GM19035 (cell line): Measurements from ENCODE around the gene TRIM25.
"Not testable (repeated sequence)": the region's sequence is repeated elsewhere in the genome, so short reads cannot be mapped to it uniquely, and the experiment has no call there.

ENCODE experiments used
- ATAC-seq: cut with Tn5 transposase; IDR thresholded peaks from one replicate; pipeline ENCODE4 v1.9.1; 2021; ENCODE audit not compliant: unreplicated experiment

The TRIM25 gene, protein sequence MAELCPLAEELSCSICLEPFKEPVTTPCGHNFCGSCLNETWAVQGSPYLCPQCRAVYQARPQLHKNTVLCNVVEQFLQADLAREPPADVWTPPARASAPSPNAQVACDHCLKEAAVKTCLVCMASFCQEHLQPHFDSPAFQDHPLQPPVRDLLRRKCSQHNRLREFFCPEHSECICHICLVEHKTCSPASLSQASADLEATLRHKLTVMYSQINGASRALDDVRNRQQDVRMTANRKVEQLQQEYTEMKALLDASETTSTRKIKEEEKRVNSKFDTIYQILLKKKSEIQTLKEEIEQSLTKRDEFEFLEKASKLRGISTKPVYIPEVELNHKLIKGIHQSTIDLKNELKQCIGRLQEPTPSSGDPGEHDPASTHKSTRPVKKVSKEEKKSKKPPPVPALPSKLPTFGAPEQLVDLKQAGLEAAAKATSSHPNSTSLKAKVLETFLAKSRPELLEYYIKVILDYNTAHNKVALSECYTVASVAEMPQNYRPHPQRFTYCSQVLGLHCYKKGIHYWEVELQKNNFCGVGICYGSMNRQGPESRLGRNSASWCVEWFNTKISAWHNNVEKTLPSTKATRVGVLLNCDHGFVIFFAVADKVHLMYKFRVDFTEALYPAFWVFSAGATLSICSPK

GRCh38 chr17:56913867-56914580 is at the start of gene TRIM25:
Gene TRIM25 (minus strand): TSS chr17:56914049. CDS start chr17:56913988, 61 bp downstream.
- peak; percentile 67 for ATAC-seq

GRCh38 chr17:56960596-56961538 is 47.0 kb upstream of the TRIM25 start, which contains the start of gene COIL:
Gene COIL (minus strand): TSS chr17:56961050. CDS start chr17:56961019, 31 bp downstream.
- peak; percentile 97 for ATAC-seq

DNA sequence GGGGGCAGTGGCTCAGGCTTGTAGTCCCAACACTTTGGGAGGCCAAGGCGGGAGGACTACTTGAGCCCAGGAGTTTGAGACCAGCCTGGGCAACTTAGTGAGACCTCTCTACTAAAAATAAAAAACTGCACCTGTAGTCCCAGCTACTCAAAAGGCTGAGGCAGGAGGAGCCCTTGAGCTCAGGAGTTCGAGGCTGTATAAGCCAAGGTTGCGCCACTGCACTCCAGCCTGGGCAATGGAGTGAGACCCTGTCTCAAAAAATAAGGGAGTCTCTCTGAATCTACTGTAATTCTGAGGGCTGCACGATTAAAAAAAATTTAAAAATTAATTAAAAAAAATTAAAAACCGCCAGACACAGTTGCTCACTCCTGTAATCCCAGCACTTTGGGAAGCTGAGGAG is 43.1 kb upstream of the TRIM25 start:
- ATAC-seq, result no peak

DNA sequence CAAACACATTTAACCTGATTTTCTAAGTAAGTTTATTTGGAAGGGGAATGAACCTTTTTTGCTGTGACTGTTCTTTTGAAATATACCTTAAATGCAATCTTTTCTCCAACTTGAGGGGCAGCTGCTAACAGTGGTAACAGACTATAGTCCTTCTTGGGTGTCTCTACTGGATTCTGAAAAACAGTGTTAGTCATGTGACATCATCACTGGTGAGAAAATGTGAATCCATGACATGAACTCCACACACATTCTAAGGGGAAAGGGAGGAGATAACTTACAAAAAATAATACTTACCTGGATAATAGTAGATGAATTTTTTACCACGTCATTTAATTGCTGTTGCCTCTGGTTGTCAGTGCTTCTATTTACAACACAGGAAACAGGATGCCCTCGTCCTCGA is 35.7 kb upstream of the TRIM25 start:
- ATAC-seq, result no peak

DNA sequence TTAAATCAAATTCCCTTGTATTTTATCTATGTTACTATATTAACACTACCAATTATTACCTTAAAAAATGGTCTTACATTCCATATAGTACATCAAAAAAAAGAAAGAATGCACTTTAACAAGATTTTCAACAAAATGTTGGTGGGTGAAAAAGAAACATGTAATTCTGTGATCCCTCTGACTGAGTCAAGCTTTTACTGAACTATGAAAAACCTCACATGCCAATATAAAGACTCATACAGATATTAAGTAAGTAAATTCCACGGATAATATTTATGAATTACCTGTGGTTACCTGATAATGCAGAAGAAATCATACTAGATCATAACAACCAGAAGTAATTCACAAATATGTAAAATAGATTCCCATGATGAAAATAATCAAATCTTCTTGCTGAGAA is 34.6 kb upstream of the TRIM25 start:
- no peak for ATAC-seq

DNA sequence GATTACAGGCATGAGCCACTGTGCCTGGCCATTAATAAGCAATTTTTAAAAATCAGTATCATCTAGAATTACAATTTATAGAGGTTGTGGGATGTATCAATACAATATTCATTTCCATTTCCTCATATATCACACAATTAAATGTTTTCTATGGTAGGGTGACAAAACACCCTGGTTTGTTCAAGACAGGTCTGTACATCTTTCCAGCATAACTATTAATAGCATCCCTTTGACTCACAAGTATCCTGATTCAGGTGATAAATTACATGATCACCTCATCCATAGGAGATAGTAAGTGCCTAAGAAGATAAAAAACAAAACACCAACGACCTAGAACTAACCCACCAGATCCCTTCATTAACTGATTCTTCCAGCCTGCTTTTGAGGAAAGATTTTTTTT is 33.9 kb upstream of the TRIM25 start:
- ATAC-seq, result no peak

GRCh38 chr17:56945938-56946505 is 32.2 kb upstream of the TRIM25 start:
- ATAC-seq, result no peak

DNA sequence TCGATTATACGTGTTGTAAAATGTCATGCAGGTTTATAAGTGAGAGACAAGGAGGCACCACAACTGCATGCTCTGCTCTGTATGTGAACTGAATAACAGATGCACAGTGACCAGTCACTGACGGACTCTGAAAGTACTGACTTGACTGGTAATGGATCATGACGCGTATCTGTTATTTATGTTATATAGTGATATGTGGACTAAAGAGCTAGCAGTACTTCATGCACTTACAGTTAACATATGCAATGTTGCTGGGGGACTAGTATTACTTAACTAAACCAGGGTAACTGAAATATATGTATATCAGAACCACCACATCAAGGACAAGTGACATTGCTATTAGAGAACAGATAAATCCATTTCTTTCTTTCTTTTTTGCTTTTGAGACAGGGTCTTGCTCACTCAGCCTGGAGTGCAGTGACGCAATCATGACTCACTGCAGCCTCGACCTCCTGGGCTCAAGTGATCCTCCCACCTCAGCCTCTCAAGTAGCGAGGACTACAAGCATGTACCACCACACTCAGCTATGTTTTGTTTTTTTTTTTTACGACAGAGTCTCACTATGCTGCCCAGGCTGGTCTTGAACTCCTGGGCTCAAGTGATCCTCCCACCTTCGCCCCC is 29.8 kb upstream of the TRIM25 start:
- ATAC-seq, result no peak

- ATAC-seq, result no peak
Observed at GRCh38 chr17:56939869-56940484, 26.1 kb upstream of the TRIM25 start.

- ATAC-seq, result not testable (repeated sequence)
Observed at GRCh38 chr17:56938206-56938605, 24.4 kb upstream of the TRIM25 start.

DNA sequence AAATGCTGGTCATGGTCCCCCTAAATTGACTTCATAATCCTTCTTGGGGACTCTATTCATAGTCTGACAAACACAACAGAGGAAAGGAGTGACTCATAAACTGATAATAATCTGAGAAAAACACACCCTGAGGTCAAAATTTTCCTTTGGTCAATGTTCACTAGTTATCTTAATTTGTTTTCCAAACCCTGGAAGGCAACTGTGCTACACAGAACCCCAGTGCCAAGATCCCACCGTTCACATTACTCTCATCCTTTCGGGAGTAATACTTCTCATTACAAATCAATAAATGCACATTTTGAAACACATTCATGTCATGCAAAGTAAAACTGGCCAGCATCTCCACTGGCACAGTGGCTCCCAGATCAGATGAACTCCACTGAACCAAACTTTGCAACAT is 23.8 kb upstream of the TRIM25 start:
- no peak for ATAC-seq

- ATAC-seq, result no peak
Observed at GRCh38 chr17:56936697-56937322, 23.0 kb upstream of the TRIM25 start.

DNA sequence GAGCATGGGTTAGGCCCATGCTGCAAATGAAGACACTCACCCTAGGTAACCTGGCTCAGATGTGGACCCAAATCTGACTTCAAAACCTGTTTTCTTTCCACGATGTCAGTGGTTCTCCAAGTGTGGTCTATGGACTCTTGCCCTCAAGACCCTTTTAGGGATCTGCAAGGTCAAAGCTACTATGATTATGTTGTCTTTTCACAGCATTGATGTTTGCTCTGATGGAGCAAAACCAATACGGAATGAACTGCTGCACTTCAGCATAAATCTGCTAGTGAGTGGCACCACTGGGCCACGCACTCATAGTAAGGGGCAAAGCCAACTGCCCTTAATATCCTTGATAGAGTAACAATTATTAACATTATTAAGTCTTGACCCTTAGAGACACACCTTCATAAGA is 21.6 kb upstream of the TRIM25 start:
- no peak for ATAC-seq

GRCh38 chr17:56934280-56934679 is 20.4 kb upstream of the TRIM25 start:
- no peak for ATAC-seq

GRCh38 chr17:56933868-56934267 is 20.0 kb upstream of the TRIM25 start:
- no peak for ATAC-seq

DNA sequence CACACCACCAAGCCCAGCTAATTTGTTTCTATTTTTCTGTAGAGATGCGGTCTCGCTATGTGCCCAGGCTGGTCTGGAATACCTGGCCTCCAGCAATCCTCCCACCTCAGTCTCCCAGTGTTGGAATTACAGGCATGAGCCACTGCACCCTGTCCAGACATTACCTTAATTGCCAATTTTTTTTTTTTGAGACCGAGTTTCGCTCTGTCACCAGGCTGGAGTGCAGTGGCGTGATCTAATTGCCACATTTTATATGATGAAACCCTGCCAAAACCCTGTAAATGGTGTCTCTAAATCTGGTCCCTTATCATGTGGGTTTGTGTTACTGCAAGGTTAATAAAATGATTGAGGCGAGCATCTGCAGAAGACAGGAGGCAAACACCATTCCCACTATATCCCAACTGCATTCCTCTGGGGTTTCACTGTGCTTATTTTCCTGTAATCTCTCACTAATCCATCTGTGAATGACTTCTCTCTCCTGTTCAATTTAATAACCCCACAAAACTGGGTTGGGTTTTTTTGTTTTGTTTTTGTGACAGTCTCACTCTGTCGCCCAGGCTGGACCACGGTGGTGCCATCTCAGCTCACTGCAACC is 19.4 kb upstream of the TRIM25 start:
- no peak for ATAC-seq

DNA sequence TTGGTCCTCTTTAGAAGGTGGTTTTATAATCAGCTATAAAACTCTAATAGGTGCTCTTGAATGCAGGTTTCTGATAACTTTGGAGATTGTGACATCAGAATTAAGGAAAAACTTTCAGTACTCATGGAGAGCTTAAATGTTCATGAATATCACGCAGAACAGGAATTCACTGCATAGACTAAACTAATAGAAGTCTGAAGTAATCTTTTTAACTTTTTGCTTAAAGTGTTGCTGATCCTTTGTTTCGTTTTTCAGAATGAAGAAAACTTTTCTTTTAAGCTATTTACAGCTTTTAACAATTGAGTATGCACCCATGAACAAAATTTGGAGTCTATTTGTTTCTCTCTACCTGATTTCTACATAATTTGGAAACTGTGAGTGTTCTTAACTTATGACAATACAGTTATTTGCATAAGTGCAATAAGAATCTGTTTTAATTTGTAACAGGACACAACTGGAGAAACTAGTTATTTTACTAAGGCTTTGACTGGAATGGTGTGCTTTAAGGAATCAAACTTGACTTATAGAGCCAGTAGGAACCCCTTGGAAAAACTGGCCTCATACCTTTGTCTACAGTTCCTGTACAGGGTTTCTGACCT is 17.0 kb upstream of the TRIM25 start:
- no peak for ATAC-seq

GRCh38 chr17:56929362-56929969 is 15.6 kb upstream of the TRIM25 start:
- no peak for ATAC-seq
